IPS DF 6.9 (cell line): ENCODE data around the gene COA8.
"Not testable (repeated sequence)": the region's sequence is repeated elsewhere in the genome, so short reads cannot be mapped to it uniquely, and the experiment has no call there.

Source experiments
- DNase-seq: peaks from one replicate; pipeline ENCODE4 v3.0.0-alpha.2; 2013; ENCODE audit warnings: low read depth, low spot score
- H3K27ac ChIP-seq: one replicate; pipeline ENCODE4 v1.5.1; 2013; ENCODE audit warnings: low read length, control low read depth
- H3K27me3 ChIP-seq: 2 replicates; pipeline ENCODE4 v1.6.1; 2013; ENCODE audit warnings: mild to moderate bottlenecking, low read length; ENCODE audit not compliant: control insufficient read depth, insufficient read depth
- H3K36me3 ChIP-seq: 2 replicates; pipeline ENCODE4 v1.6.1; 2013; ENCODE audit warnings: low read length; ENCODE audit not compliant: control insufficient read depth, insufficient read depth
- H3K4me1 ChIP-seq: 2 replicates; pipeline ENCODE4 v1.6.1; 2013; ENCODE audit warnings: low read length; ENCODE audit not compliant: control insufficient read depth, insufficient read depth
- H3K4me3 ChIP-seq: 2 replicates; pipeline ENCODE4 v1.5.1; 2013; ENCODE audit warnings: mild to moderate bottlenecking, low read length
- H3K9me3 ChIP-seq: 2 replicates; pipeline ENCODE4 v1.6.1; 2013; ENCODE audit warnings: low read length, inconsistent platforms; ENCODE audit not compliant: control insufficient read depth, insufficient read depth
- WGBS: extraction: QIAGEN DNeasy Blood & Tissue Kit; methylation state at CpG from one replicate; pipeline ENCODE4 v1.1.7; 2013; ENCODE audit warnings: mixed read lengths, missing lambda C conversion rate; ENCODE audit not compliant: insufficient read length, insufficient coverage; 5-methylcytosine and 5-hydroxymethylcytosine counted together

COA8 gene

DNA sequence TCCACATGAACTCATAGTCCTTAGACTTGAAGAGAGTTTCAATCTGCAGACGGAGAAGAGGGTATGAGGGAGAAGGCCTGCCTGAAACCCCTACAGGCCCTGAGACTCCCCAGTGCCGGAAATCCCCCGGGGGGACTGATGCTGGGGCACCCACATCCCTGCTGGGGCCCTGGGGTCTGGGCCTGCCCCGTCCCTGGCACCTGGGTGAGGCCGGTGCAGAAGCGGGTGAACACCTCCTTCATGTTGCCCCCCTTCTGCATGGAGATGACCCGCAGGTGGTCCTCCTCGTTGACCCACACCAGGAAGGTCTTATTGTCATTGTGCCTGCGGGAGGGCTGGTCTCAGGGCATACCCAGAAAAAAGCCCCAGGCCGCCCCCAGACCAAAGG is 42.5 kb upstream of the COA8 start:
- Histone ChIP-seq H3K36me3 (peaks cover 20% of the 10 kb centered on the region), H3K4me1 (peaks cover 12% of the 10 kb centered on the region; the same call in 1 of the 2 replicates), H3K27ac (no peak overlapping the region), H3K9me3 (no peaks in the 10 kb centered on the region), H3K4me3 (no peak overlapping the region), H3K27me3 (peaks cover 4% of the 10 kb centered on the region; the same call in 1 of the 2 replicates)
- no peak for DNase-seq
- no CpG with 5 or more reads among the region's 10 CpGs for WGBS

DNA sequence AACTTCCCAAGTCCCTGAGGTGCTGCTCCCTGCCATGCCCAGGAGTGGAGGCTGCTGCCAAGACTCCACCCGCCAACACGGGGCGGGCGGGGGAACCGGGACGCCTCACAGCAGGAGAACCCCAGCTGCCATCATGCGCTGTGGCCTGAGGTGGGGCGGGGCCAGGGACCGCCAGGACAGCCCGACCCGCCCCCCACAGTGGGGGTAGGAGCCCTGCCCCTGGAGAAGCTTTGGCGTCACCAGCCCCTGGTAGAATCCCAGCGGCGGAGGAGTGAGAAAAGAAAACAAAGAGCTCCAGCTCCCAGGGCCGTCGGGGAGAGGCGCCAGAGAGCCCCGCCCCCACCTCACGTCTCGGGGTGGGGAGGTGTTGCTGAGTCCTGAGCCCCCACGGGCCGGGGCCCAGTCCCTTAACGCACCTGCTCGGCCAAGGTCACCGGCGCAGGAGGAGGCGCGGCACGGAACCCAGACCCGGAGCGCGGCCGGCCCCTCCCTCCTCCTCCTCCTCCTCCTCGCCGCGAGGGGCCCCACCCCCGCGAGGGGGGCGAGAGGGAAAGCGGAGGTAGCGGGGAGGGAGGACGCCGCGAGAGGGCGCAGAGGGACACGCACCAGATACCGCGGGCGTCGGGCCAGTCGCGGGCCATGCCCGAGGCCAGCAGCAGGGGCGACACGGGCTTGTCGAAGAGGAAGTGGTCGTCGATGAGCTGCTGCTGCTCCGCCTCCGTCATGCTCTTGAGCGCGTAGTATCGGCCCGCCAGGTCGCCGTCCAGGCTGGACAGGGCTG is 41.9 kb upstream of the COA8 start:
- Histone ChIP-seq H3K27me3 (peaks cover 4% of the 10 kb centered on the region; the same call in 1 of the 2 replicates), H3K9me3 (no peaks in the 10 kb centered on the region), H3K36me3 (peaks cover 20% of the 10 kb centered on the region), H3K4me3 (peak overlapping the region; percentile 91), H3K4me1 (peaks cover 12% of the 10 kb centered on the region; the same call in 1 of the 2 replicates), H3K27ac (no peak overlapping the region)
- DNase-seq = no peak
- WGBS = no CpG with 5 or more reads among the region's 66 CpGs

DNA sequence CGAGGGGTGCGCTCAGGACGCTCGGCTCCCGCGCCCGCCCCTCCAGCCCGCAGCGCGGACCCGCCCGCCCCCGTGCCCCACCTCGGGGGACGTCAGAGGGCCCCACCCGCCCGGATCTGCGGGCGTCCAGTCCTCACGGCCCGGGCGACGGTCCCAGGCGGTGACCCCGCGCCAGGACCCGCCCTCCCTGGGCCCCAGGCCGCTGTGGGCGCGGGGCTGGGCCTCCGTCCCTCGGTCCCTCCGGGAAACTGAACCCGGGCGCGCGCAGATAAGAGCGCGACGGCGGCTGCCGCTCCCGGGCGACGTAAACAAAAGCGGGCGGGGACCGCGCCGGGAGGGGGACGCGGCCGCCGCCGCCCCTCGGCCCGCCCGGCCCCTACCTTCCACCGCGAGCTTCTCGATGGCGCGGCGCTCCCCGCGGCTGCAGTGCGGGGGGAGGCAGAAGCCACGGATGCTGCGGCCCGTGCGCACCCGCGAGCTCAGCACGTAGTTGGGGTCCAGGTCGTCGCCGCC is 41.3 kb upstream of the COA8 start:
- Histone ChIP-seq H3K9me3 (no peaks in the 10 kb centered on the region), H3K36me3 (peaks cover 20% of the 10 kb centered on the region), H3K4me3 (peak overlapping the region; percentile 91), H3K4me1 (peaks cover 12% of the 10 kb centered on the region; the same call in 1 of the 2 replicates), H3K27ac (no peak overlapping the region), H3K27me3 (peaks cover 4% of the 10 kb centered on the region; the same call in 1 of the 2 replicates)
- no CpG with 5 or more reads among the region's 77 CpGs for WGBS
- no peak for DNase-seq

- no CpG with 5 or more reads among the region's 74 CpGs for WGBS
- H3K36me3 ChIP-seq = peaks cover 20% of the 10 kb centered on the region
- peaks cover 4% of the 10 kb centered on the region; the same call in 1 of the 2 replicates for H3K27me3 ChIP-seq
- peak overlapping the region; percentile 91 for H3K4me3 ChIP-seq
- peaks cover 12% of the 10 kb centered on the region; the same call in 1 of the 2 replicates for H3K4me1 ChIP-seq
- H3K27ac ChIP-seq = no peak overlapping the region
- H3K9me3 ChIP-seq = no peaks in the 10 kb centered on the region
- DNase-seq = no peak
Measured at GRCh38 chr14:103521951-103522563, 40.7 kb upstream of the COA8 start.

DNA sequence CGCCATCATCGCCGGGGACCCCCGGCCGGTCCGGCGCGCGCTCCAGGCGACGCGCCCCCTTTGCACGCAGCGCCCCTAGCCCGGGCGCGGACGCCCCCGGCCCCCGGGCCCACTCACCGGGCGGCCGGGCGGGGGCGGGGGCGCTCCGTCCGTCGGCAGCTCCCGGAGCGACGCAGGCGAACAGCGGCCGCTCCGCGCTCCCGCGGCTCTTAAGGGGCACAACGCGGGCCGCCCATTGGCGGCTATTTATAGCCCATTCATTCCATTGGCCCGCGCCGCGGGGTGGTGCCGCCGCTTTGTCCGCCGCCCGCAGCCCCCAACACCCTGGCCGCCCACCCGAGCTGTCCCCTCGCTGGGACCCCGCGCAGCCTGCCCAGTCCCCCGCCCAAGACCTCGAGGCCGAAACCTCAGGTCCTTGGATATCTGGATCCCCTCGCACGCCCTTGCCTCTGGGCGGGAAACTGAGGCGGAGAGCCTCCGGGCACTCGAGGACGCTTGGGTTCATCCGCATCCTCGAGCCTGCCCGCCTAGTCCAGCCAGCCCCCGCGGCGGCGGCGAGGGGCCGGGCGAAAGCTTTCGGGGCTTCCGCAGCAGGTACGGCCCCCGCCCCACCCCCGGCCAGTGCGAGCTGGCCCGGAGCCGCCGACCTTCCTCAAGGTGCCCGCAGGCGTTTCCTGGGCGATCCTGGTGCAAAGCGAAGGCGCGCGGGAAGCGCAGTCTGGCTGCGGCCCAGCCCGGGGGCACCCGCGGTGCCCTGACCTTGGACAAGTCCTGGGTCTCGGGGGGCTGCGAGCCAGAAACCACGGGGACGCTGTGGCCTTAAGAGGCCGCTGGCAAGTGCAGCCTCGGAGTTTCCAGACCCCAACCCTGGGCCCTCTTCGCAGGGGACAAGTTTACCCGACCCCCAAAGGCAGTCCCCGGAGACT is 39.8 kb upstream of the COA8 start, which contains the start of gene CKB:
CKB (minus strand) TSS at position 182 of the 926 bp plus-strand sequence. CDS start 337 bp downstream, outside the sequence.
- H3K36me3 ChIP-seq = peaks cover 20% of the 10 kb centered on the region
- peaks cover 10% of the 10 kb centered on the region; the same call in 1 of the 2 replicates for H3K4me1 ChIP-seq
- no peak for DNase-seq
- H3K4me3 ChIP-seq = peak within 1 kb of the TSS; percentile 91
- no CpG with 5 or more reads among the region's 107 CpGs for WGBS
- H3K27ac ChIP-seq = no peak within 1 kb of the TSS
- H3K9me3 ChIP-seq = no peaks in the 10 kb centered on the region
- peaks cover 4% of the 10 kb centered on the region; the same call in 1 of the 2 replicates for H3K27me3 ChIP-seq

DNA sequence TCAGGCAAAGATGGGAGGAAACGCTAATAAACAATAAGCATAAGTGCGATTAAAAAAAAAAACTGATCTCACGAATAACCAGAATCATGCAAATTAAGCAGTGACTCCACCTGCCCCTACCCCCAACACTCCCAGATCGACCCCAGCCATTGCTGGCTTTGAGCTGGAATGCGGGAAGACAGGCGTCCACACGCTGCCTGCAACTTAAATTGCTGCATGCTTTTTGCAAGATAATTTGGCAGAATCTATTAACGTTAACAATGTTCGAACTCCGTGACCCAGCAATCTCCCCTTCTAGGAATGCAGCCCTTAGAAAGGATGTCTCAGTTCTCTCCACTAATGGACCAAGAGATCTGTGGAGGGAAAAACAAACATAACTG is 39.2 kb upstream of the COA8 start:
- H3K27ac ChIP-seq = no peak overlapping the region
- no peaks in the 10 kb centered on the region for H3K9me3 ChIP-seq
- no peak for DNase-seq
- H3K4me3 ChIP-seq = no peak overlapping the region; the same call in 1 of the 2 replicates
- H3K27me3 ChIP-seq = peaks cover 4% of the 10 kb centered on the region; the same call in 1 of the 2 replicates
- H3K4me1 ChIP-seq = peaks cover 9% of the 10 kb centered on the region; the same call in 1 of the 2 replicates
- no CpG with 5 or more reads among the region's 10 CpGs for WGBS
- H3K36me3 ChIP-seq = peaks cover 20% of the 10 kb centered on the region

GRCh38 chr14:103524002-103524935 is 38.5 kb upstream of the COA8 start:
- peaks cover 7% of the 10 kb centered on the region; the same call in 1 of the 2 replicates for H3K4me1 ChIP-seq
- peaks cover 4% of the 10 kb centered on the region; the same call in 1 of the 2 replicates for H3K27me3 ChIP-seq
- no peak overlapping the region for H3K27ac ChIP-seq
- DNase-seq = no peak
- no peaks in the 10 kb centered on the region for H3K9me3 ChIP-seq
- no peak overlapping the region for H3K4me3 ChIP-seq
- H3K36me3 ChIP-seq = peaks cover 19% of the 10 kb centered on the region
- WGBS = no CpG with 5 or more reads among the region's 12 CpGs

GRCh38 chr14:103525430-103526246 is 37.1 kb upstream of the COA8 start:
- not testable (repeated sequence) for H3K4me3 ChIP-seq, H3K4me1 ChIP-seq, H3K36me3 ChIP-seq, H3K9me3 ChIP-seq, DNase-seq, H3K27ac ChIP-seq, H3K27me3 ChIP-seq
- WGBS = no CpG with 5 or more reads among the region's 17 CpGs
